ENCODE measurements around the gene CCAR1. TPM values are rescaled to one million over a fixed set of nuclear protein-coding genes. Genes with fewer than 3 reads are reported as not detected.

The CCAR1 gene
- total and polyA plus RNA-seq, 11 donors, result 21.7 to 37.9 (median 28.3) TPM

DNA sequence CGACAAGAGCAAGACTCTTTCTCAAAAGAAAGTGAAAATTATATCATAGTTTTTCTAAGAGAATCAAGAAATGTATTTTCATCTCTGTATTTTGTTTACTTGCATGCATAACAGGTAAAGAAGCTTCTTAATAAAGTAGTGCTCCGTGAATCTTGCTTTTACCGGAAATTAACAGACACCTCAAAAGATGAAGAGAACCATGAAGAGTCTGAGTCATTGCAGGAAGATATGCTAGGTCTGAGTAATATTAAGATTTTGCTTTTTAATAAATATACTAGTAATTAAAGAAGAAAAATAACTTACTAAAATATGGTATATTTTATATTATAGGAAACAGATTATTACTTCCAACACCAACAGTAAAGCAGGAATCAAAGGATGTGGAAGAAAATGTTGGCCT is 66.8 kb downstream of the CCAR1 start:
- Histone ChIP-seq H3K4me3 (no peak overlapping the region), H3K4me1 (no peaks in the 10 kb centered on the region), H3K9me3 (no peaks in the 10 kb centered on the region), H3K27ac (no peak overlapping the region), H3K36me3 (peaks cover 3 to 100% (median 96%) of the 10 kb centered on the region in 9 donors), H3K27me3 (no peaks in the 10 kb centered on the region)
- DNase-seq (no peak), ATAC-seq (no peak)
- TF ChIP-seq POLR2A (IDR thresholded peaks at IDR 0.05), result no peak
- TF ChIP-seq, protein P1, sequence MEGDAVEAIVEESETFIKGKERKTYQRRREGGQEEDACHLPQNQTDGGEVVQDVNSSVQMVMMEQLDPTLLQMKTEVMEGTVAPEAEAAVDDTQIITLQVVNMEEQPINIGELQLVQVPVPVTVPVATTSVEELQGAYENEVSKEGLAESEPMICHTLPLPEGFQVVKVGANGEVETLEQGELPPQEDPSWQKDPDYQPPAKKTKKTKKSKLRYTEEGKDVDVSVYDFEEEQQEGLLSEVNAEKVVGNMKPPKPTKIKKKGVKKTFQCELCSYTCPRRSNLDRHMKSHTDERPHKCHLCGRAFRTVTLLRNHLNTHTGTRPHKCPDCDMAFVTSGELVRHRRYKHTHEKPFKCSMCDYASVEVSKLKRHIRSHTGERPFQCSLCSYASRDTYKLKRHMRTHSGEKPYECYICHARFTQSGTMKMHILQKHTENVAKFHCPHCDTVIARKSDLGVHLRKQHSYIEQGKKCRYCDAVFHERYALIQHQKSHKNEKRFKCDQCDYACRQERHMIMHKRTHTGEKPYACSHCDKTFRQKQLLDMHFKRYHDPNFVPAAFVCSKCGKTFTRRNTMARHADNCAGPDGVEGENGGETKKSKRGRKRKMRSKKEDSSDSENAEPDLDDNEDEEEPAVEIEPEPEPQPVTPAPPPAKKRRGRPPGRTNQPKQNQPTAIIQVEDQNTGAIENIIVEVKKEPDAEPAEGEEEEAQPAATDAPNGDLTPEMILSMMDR (IDR thresholded peaks at IDR 0.05), result no peak
- 93 to 99% (median 96%) methylated on average over 3 of the region's 3 CpGs for WGBS, 4 donors
- intact Hi-C loops (cut with DNase I), result loop anchor here in 1 of 10 donors (5.0 kb wide), 1 partner anchor 46 kb away; no protein-coding TSS in a partner anchor

DNA sequence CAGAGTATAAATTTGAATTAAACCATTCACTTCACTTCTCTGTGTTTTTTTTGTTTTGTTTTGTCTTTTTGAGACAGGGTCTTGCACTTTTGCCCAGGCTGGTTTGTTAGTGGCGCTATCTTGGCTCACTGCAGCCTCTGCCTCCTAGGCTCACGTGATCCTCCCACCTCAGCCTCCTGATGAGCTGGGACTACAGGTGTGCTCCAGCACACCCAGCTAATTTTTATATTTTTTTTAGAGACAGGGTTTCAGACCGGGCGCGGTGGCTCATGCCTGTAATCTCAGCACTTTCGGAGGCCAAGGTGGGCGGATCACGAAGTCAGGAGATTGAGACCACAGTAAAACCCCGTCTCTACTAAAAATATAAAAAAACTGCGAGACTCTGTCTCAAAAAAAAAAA is 69.4 kb downstream of the CCAR1 start:
- DNase-seq (no peak), ATAC-seq (no peak)
- no peaks in the 10 kb centered on the region for H3K27me3 ChIP-seq
- no peak for TF ChIP-seq POLR2A (IDR thresholded peaks at IDR 0.05)
- TF ChIP-seq, protein P1 (IDR thresholded peaks at IDR 0.05), result no peak
- intact Hi-C loops (cut with DNase I), result loop anchor here in 6 of 10 donors (5.0 to 10.0 kb wide), 2 partner anchors 104 to 107 kb away; no protein-coding TSS in a partner anchor
- H3K4me3 ChIP-seq, result no peak overlapping the region
- H3K9me3 ChIP-seq, result no peaks in the 10 kb centered on the region
- WGBS, 4 donors, result 94 to 98% (median 96%) methylated on average over 10 of the region's 10 CpGs
- no peak overlapping the region for H3K27ac ChIP-seq
- H3K4me1 ChIP-seq, result no peaks in the 10 kb centered on the region
- peaks cover 3 to 100% (median 96%) of the 10 kb centered on the region in 9 donors for H3K36me3 ChIP-seq

DNA sequence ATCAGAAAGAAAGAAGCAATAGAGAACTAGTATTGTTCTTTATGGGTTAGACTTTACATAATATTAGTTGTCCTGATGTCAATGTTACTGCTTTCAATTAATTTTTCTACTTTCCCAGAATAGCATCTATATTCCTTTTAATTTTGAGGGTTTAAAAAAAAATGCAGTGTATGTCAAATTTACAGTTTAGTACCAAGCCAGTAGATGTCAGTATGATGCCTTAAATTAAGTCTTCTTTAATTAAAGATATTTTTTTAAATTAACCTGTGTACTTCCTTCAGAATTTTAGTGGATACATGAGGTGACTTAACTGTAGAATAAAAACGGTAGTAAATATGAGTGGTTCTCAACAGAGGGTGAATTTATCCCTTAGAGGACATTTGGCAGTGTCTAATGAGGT is 71.1 kb downstream of the CCAR1 start:
- DNase-seq (no peak), ATAC-seq (no peak)
- Histone ChIP-seq H3K9me3 (no peaks in the 10 kb centered on the region), H3K27ac (no peak overlapping the region), H3K4me3 (no peak overlapping the region), H3K27me3 (no peaks in the 10 kb centered on the region), H3K36me3 (peaks cover 3 to 100% (median 95%) of the 10 kb centered on the region in 9 donors), H3K4me1 (no peaks in the 10 kb centered on the region)
- TF ChIP-seq POLR2A (IDR thresholded peaks at IDR 0.05), result no peak
- TF ChIP-seq, protein P1 (IDR thresholded peaks at IDR 0.05), result peak in 6 of 12 donors; percentile 12 to 27 (median 16)
- intact Hi-C loops (cut with DNase I), result loop anchor here in 7 of 10 donors (2.0 to 10.0 kb wide), 3 partner anchors 103 to 105 kb away; no protein-coding TSS in a partner anchor
- WGBS, 4 donors, result 74 to 81% (median 78%) methylated on average over 1 of the region's 1 CpG

DNA sequence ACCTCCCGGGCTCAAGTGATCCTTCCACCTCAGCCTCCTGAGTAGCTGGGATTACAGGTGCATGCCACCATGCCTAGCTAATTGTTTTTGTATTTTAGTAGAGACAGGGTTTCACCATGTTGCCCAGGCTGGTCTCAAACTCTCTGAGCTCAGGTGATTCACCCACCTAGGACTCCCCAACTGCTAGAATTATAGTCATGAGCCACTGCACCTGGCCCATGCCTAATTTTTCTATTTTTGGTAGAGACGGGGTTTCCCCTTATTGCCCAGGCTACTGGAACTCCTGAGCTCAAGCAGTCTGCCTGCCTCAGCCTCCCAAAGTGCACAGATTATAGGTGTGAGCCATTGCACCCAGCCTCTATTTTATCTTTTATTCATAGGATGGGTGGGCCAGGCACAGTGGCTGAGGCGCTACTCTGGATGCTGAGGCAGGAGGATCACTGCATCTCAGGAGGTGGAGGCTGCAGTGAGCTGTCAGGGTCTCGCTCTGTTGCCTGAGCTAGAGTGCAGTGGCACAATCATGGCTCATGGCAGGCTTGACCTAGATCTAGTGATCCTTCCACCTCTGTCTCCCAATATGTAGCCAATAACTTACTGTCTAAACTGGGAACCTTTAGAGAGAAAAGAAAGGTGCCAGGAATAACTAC is 75.0 kb downstream of the CCAR1 start:
- H3K27me3 ChIP-seq, result no peaks in the 10 kb centered on the region
- DNase-seq, result no peak
- no peak overlapping the region for H3K4me3 ChIP-seq
- TF ChIP-seq POLR2A (IDR thresholded peaks at IDR 0.05), result no peak
- TF ChIP-seq, protein P1 (IDR thresholded peaks at IDR 0.05), result no peak
- WGBS, 4 donors, result 91 to 97% (median 97%) methylated on average over 4 of the region's 4 CpGs
- no peak overlapping the region for H3K27ac ChIP-seq
- intact Hi-C loops (cut with DNase I), result loop anchor here in 5 of 10 donors (5.0 to 10.0 kb wide), 3 partner anchors 99 to 106 kb away; partner anchors contain the start of gene DDX50 (in 1 of the 5)
- H3K36me3 ChIP-seq, result peaks cover 0 to 69% (median 57%) of the 10 kb centered on the region in 9 donors
- no peak for ATAC-seq
- H3K9me3 ChIP-seq, result no peaks in the 10 kb centered on the region
- H3K4me1 ChIP-seq, result no peaks in the 10 kb centered on the region
